B cell (primary cell): Measurements from ENCODE around the gene MGST2. TPM values are rescaled to one million over a fixed set of nuclear protein-coding genes. Genes with fewer than 3 reads are reported as not detected.

Experiments used
- ATAC-seq: fragments of 200-7000 bp; cut with Tn5 transposase; one replicate; pipeline ENCODE4 v1.10.0; 2021; ENCODE audit warnings: low read depth, mild to moderate bottlenecking, moderate number of reproducible peaks, moderate library complexity
- CTCF ChIA-PET: fragments of 350-600 bp; sonication (Branson Sonifier 250); formaldehyde crosslinking; loops from one replicate; lab custom pipeline; 2021; ENCODE audit warnings: antibody characterized with exemption, inconsistent platforms; lab: Charles Lee
- POLR2A ChIA-PET: fragments of 350-600 bp; sonication (Branson Sonifier 250); formaldehyde crosslinking; loops from one replicate; lab custom pipeline; 2021; ENCODE audit warnings: antibody characterized with exemption; lab: Charles Lee
- DNase-seq: peaks from one replicate; pipeline ENCODE4 v3.0.0; 2013
- H2AFZ ChIP-seq: 2 replicates; pipeline ENCODE4 v1.6.1; 2012; ENCODE audit warnings: mild to moderate bottlenecking, low read depth, low read length; ENCODE audit not compliant: insufficient read depth, poor library complexity, severe bottlenecking
- H3K27ac ChIP-seq, 2 donors: 1 replicate in 1 of 2; 2 replicates in 1 of 2; pipeline ENCODE4 v1.5.1; 2012 to 2013; ENCODE audit warnings: low read length in 2 of 2, mild to moderate bottlenecking in 2 of 2, moderate library complexity in 1 of 2
- H3K27me3 ChIP-seq, 4 experiments: fragments of 200-600 bp in 1 of 4; sonication (generic) in 1 of 4; replicated peaks in 1 of 4; 1 replicate in 2 of 4; 2 replicates in 2 of 4; pipeline versions ENCODE4 v1.6.1 to v1.7.0; 2013 to 2016; ENCODE audit warnings: low read length in 3 of 4, mild to moderate bottlenecking in 2 of 4, mixed read lengths in 1 of 4, moderate library complexity in 1 of 4; ENCODE audit not compliant: insufficient read depth in 4 of 4, control insufficient read depth in 3 of 4; ENCODE audit errors: control extremely low read depth in 1 of 4
- H3K36me3 ChIP-seq, 2 experiments: replicated peaks in 1 of 2; 1 replicate in 1 of 2; 2 replicates in 1 of 2; pipeline versions ENCODE4 v1.6.1 to v1.7.1; 2013; ENCODE audit warnings: low read length in 1 of 2; ENCODE audit not compliant: insufficient read depth in 2 of 2, control insufficient read depth in 1 of 2; ENCODE audit errors: control extremely low read depth in 1 of 2, extremely low read depth in 1 of 2
- H3K4me1 ChIP-seq, 2 donors: fragments of 200-600 bp in 1 of 2; sonication (generic) in 1 of 2; 1 replicate in 1 of 2; 2 replicates in 1 of 2; pipeline versions ENCODE4 v1.5.1 to v1.6.1; 2013 to 2017; ENCODE audit warnings: low read length in 2 of 2; ENCODE audit not compliant: control insufficient read depth in 2 of 2, insufficient read depth in 2 of 2
- H3K4me2 ChIP-seq: replicated peaks from 2 replicates; pipeline ENCODE3; 2012; ENCODE audit warnings: mild to moderate bottlenecking, low read depth, low read length; ENCODE audit not compliant: poor library complexity, severe bottlenecking
- H3K4me3 ChIP-seq, 5 experiments: fragments of 200-600 bp in 1 of 5; sonication (generic) in 1 of 5; 1 replicate in 3 of 5; 2 replicates in 2 of 5; pipeline versions ENCODE4 v1.5.1 to v1.7.0; 2011 to 2016; ENCODE audit warnings: low read length in 4 of 5, mild to moderate bottlenecking in 4 of 5, low read depth in 2 of 5, control low read depth in 1 of 5, moderate library complexity in 1 of 5; ENCODE audit not compliant: insufficient read depth in 1 of 5; ENCODE audit errors: control extremely low read depth in 1 of 5, extremely low read depth in 1 of 5
- H3K79me2 ChIP-seq: fragments of 200-600 bp; sonication (generic); one replicate; pipeline ENCODE4 v1.6.0; 2016; ENCODE audit warnings: low read length; ENCODE audit not compliant: control insufficient read depth, insufficient read depth
- H3K9ac ChIP-seq: fragments of 200-600 bp; sonication (generic); 2 replicates; pipeline ENCODE4 v1.6.1; 2017; ENCODE audit warnings: mild to moderate bottlenecking, low read length, moderate library complexity
- H3K9me3 ChIP-seq, 3 donors: one replicate each; pipeline versions ENCODE4 v1.6.1 to v1.7.1; 2013; ENCODE audit warnings: low read length in 2 of 3; ENCODE audit not compliant: control insufficient read depth in 2 of 3, insufficient read depth in 1 of 3; ENCODE audit errors: control extremely low read depth in 1 of 3
- H4K20me1 ChIP-seq: 2 replicates; pipeline ENCODE4 v1.6.0; 2012; ENCODE audit warnings: mild to moderate bottlenecking, low read length; ENCODE audit not compliant: insufficient read depth, control insufficient read depth, poor library complexity, severe bottlenecking
- H3K27ac Mint-ChIP-seq: one replicate; pipeline ENCODE4 v1.8.0; 2021; ENCODE audit warnings: mixed read lengths
- H3K27me3 Mint-ChIP-seq: one replicate; pipeline ENCODE4 v1.8.0; 2021; ENCODE audit warnings: mixed read lengths
- H3K4me1 Mint-ChIP-seq: one replicate; pipeline ENCODE4 v1.8.0; 2021; ENCODE audit warnings: mixed read lengths
- H3K4me3 Mint-ChIP-seq: one replicate; pipeline ENCODE4 v1.8.0; 2021; ENCODE audit warnings: mixed read lengths
- H3K9me3 Mint-ChIP-seq: one replicate; pipeline ENCODE4 v1.8.0; 2022; ENCODE audit warnings: mixed read lengths; ENCODE audit not compliant: insufficient read depth
- EZH2 ChIP-seq: IDR thresholded peaks from 2 replicates; pipeline ENCODE4 v1.6.1; 2012; ENCODE audit warnings: borderline replicate concordance, low read depth, mild to moderate bottlenecking, moderate library complexity, low read length; ENCODE audit not compliant: insufficient read depth, poor library complexity, severe bottlenecking
- WGBS: methylation state at CpG from one replicate; pipeline ENCODE4 v1.1.5; 2013; ENCODE audit warnings: missing lambda C conversion rate; ENCODE audit not compliant: insufficient coverage; 5-methylcytosine and 5-hydroxymethylcytosine counted together
- intact Hi-C: fragments of 100-400 bp; cut with micrococcal nuclease; formaldehyde crosslinking; loops from one replicate; pipeline ENCODE4 v1.10.0; 2022
- polyA plus RNA-seq: library from polyadenylated mRNA; depleted of rRNA; stranded (reverse); fragments of >200 nt; gene quantifications from 2 replicates; pipeline ENCODE4 v1.2.3, GENCODE V29; 2012
- total RNA-seq, 2 donors: library from RNA; stranded (reverse); fragments of 120-200 nt in 1 of 2; gene quantifications; 1 replicate in 1 of 2; 2 replicates in 1 of 2; pipeline versions ENCODE4 v1.2.3 to v1.2.4, GENCODE V29; 2013 to 2022
- TF ChIP-seq, protein P1 (sequence below): fragments of 200-600 bp; IDR thresholded peaks from one replicate; pipeline ENCODE4 v1.8.0; 2022; ENCODE audit warnings: antibody characterized with exemption, mild to moderate bottlenecking

MGST2 gene
- total and polyA plus RNA-seq, 2 donors (not counting 1 experiment from before 2014, with no cell fraction given), result 0.81 to 3.4 TPM

DNA sequence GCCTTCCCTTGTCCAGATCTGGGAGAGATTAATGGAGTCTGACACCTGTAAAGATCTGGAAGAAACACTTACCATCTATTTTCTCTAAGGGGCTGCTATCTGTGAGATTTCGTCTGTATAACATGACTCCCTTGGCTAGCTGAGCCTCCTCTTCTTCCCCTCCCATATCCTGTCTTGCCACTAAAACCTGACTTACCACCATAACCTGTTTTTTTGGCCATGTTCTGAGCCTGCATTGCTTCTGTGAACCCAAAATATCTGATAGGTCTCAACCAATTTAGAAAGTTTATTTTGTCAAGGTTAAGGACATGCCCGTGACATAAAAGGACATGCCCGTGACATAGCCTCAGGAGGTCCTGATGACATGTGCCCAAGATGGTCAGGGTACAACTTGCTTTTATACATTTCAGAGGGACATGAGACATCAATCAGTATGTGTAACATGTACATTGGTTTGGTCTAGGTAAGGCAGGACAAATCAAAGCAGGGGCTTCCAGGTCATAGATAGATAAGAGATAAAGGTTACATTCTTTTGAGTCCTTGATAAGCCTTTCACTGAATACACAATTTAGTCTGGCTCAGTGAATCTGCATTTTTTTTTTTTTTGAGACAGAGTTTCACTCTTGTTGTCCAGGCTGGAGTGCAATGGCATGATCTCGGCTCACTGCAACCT lies 11.4 kb downstream of the MGST2 start:
- H3K36me3 ChIP-seq, result no peaks in the 10 kb centered on the region
- WGBS, result 96% methylated on average over 3 of the region's 4 CpGs
- DNase-seq (no peak), ATAC-seq (no peak)
- no peak overlapping the region for H2AFZ ChIP-seq
- no peak overlapping the region for H3K27ac ChIP-seq
- POLR2A ChIA-PET, result no interaction called here
- intact Hi-C loops, result no loop called here
- H3K4me2 ChIP-seq, result no peak overlapping the region
- Mint-ChIP-seq H3K27ac (no peak overlapping the region), H3K27me3 (no peaks in the 10 kb centered on the region), H3K4me3 (no peak overlapping the region), H3K9me3 (no peaks in the 10 kb centered on the region), H3K4me1 (peaks cover 13% of the 10 kb centered on the region)
- CTCF ChIA-PET, result no interaction called here
- no peaks in the 10 kb centered on the region for H3K79me2 ChIP-seq
- TF ChIP-seq, protein P1, sequence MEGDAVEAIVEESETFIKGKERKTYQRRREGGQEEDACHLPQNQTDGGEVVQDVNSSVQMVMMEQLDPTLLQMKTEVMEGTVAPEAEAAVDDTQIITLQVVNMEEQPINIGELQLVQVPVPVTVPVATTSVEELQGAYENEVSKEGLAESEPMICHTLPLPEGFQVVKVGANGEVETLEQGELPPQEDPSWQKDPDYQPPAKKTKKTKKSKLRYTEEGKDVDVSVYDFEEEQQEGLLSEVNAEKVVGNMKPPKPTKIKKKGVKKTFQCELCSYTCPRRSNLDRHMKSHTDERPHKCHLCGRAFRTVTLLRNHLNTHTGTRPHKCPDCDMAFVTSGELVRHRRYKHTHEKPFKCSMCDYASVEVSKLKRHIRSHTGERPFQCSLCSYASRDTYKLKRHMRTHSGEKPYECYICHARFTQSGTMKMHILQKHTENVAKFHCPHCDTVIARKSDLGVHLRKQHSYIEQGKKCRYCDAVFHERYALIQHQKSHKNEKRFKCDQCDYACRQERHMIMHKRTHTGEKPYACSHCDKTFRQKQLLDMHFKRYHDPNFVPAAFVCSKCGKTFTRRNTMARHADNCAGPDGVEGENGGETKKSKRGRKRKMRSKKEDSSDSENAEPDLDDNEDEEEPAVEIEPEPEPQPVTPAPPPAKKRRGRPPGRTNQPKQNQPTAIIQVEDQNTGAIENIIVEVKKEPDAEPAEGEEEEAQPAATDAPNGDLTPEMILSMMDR, result no peak
- TF ChIP-seq EZH2, result no peak
- no peak overlapping the region for H3K9ac ChIP-seq
- H4K20me1 ChIP-seq, result no peaks in the 10 kb centered on the region
- H3K4me1 ChIP-seq, result peaks cover 10 to 13% of the 10 kb centered on the region in 2 donors
- H3K27me3 ChIP-seq, result no peaks in the 10 kb centered on the region
- no peaks in the 10 kb centered on the region for H3K9me3 ChIP-seq
- H3K4me3 ChIP-seq, result no peak overlapping the region

DNA sequence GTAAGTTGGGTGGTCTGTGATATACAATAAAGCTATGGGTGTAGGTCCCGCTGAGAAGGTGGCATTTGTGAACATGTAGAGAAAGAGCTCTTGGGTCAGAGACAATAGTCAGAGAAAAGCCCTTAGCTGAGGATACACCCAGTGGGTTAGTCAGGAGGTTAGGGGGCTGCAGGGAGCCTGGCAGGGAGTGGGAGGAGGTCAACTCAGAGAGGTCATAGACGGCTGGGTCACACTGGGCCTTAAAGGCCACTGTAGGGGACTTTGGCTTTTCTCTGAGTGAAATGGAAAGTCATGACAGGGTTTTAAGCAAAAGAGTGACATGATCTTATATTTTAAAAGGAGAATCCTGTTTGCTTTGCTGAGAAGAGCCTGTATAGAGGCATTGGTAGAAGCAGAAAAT lies 16.7 kb downstream of the MGST2 start:
- intact Hi-C loops, result no loop called here
- H3K4me2 ChIP-seq, result no peak overlapping the region
- no peak overlapping the region for H3K9ac ChIP-seq

More for the DNA sequence above, 16.7 kb downstream of the MGST2 start:
- DNase-seq (no peak), ATAC-seq (no peak)
- H3K27ac ChIP-seq, result no peak overlapping the region
- no peaks in the 10 kb centered on the region for H3K4me1 Mint-ChIP-seq
- TF ChIP-seq EZH2, result no peak
- TF ChIP-seq, protein P1, result no peak
- H3K4me3 ChIP-seq, result no peak overlapping the region
- no peaks in the 10 kb centered on the region for H3K9me3 Mint-ChIP-seq
- no peaks in the 10 kb centered on the region for H3K9me3 ChIP-seq
- no peaks in the 10 kb centered on the region for H4K20me1 ChIP-seq
- no peaks in the 10 kb centered on the region for H3K36me3 ChIP-seq
- no peak overlapping the region for H2AFZ ChIP-seq
- POLR2A ChIA-PET, result no interaction called here
- H3K4me1 ChIP-seq, result no peaks in the 10 kb centered on the region
- H3K27ac Mint-ChIP-seq, result no peak overlapping the region
- CTCF ChIA-PET, result no interaction called here
- no peaks in the 10 kb centered on the region for H3K27me3 Mint-ChIP-seq
- H3K79me2 ChIP-seq, result no peaks in the 10 kb centered on the region
- 92% methylated on average over 2 of the region's 2 CpGs for WGBS
- no peaks in the 10 kb centered on the region for H3K27me3 ChIP-seq
- no peak overlapping the region for H3K4me3 Mint-ChIP-seq
